Mesenchymal stem cell (in vitro differentiated cells and primary cell): ENCODE results near the gene RPS18.

Source experiments
- DNase-seq: peaks from one replicate; pipeline ENCODE4 v3.0.0-alpha.2; 2013
- H2AFZ ChIP-seq: one replicate; pipeline ENCODE4 v1.6.1; 2013; ENCODE audit warnings: low read depth, mild to moderate bottlenecking, control low read depth, inconsistent platforms, low read length, moderate library complexity
- H2AK5ac ChIP-seq: 2 replicates; pipeline ENCODE4 v1.6.1; 2013; ENCODE audit warnings: low read length, moderate library complexity, mild to moderate bottlenecking, inconsistent platforms; ENCODE audit not compliant: severe bottlenecking
- H2BK120ac ChIP-seq: one replicate; pipeline ENCODE4 v1.6.1; 2013; ENCODE audit warnings: low read depth, mild to moderate bottlenecking, inconsistent platforms, low read length, moderate library complexity
- H2BK12ac ChIP-seq, 2 experiments: one replicate each; pipeline ENCODE4 v1.6.1; 2013; ENCODE audit warnings: inconsistent platforms in 2 of 2, low read length in 2 of 2, mild to moderate bottlenecking in 2 of 2, moderate library complexity in 2 of 2, control low read depth in 1 of 2
- H2BK15ac ChIP-seq: one replicate; pipeline ENCODE4 v1.6.1; 2013; ENCODE audit warnings: mild to moderate bottlenecking, low read depth, inconsistent platforms; ENCODE audit not compliant: poor library complexity, severe bottlenecking
- H2BK5ac ChIP-seq: 2 replicates; pipeline ENCODE4 v1.6.1; 2013; ENCODE audit warnings: low read depth, mild to moderate bottlenecking, low read length, control low read depth, inconsistent platforms; ENCODE audit not compliant: poor library complexity, severe bottlenecking
- H3K14ac ChIP-seq, 2 experiments: one replicate each; pipeline ENCODE4 v1.6.1; 2013; ENCODE audit warnings: inconsistent platforms in 2 of 2, low read length in 2 of 2, control low read depth in 1 of 2, mild to moderate bottlenecking in 1 of 2, moderate library complexity in 1 of 2
- H3K18ac ChIP-seq, 2 experiments: one replicate each; pipeline ENCODE4 v1.6.1; 2013; ENCODE audit warnings: inconsistent platforms in 2 of 2, low read length in 2 of 2, control low read depth in 1 of 2, low read depth in 1 of 2, mild to moderate bottlenecking in 1 of 2
- H3K23ac ChIP-seq, 2 experiments: one replicate each; pipeline ENCODE4 v1.6.1; 2013; ENCODE audit warnings: inconsistent platforms in 2 of 2, low read length in 2 of 2, mild to moderate bottlenecking in 2 of 2, moderate library complexity in 2 of 2, control low read depth in 1 of 2
- H3K27ac ChIP-seq: 2 replicates; pipeline ENCODE4 v1.5.1; 2013; ENCODE audit warnings: mild to moderate bottlenecking, moderate library complexity, low read length, control low read depth, inconsistent platforms; ENCODE audit not compliant: poor library complexity, severe bottlenecking
- H3K27me3 ChIP-seq, 2 experiments: 2 replicates each; pipeline versions ENCODE4 v1.6.1 to v1.7.0; 2013; ENCODE audit warnings: low read length in 2 of 2, mild to moderate bottlenecking in 2 of 2, moderate library complexity in 2 of 2, control low read depth in 1 of 2, inconsistent platforms in 1 of 2; ENCODE audit not compliant: control insufficient read depth in 1 of 2, insufficient read depth in 1 of 2
- H3K36me3 ChIP-seq, 2 experiments: 2 replicates each; pipeline versions ENCODE4 v1.6.1 to v1.7.0; 2013; ENCODE audit warnings: low read length in 2 of 2, control low read depth in 1 of 2, inconsistent platforms in 1 of 2, low read depth in 1 of 2, mild to moderate bottlenecking in 1 of 2; ENCODE audit not compliant: insufficient read depth in 2 of 2, control insufficient read depth in 1 of 2
- H3K4ac ChIP-seq, 2 experiments: one replicate each; pipeline ENCODE4 v1.6.1; 2013; ENCODE audit warnings: inconsistent platforms in 2 of 2, low read length in 2 of 2, mild to moderate bottlenecking in 2 of 2, moderate library complexity in 2 of 2, control low read depth in 1 of 2, low read depth in 1 of 2
- H3K4me1 ChIP-seq: 2 replicates; pipeline ENCODE4 v1.6.1; 2013; ENCODE audit warnings: low read depth, low read length, control low read depth; ENCODE audit not compliant: control insufficient read depth, insufficient read depth
- H3K4me2 ChIP-seq: 2 replicates; pipeline ENCODE4 v1.6.1; 2013; ENCODE audit warnings: low read length, mild to moderate bottlenecking, inconsistent platforms; ENCODE audit not compliant: poor library complexity, severe bottlenecking
- H3K4me3 ChIP-seq, 2 experiments: 2 replicates each; pipeline versions ENCODE4 v1.5.1 to v1.7.0; 2013; ENCODE audit warnings: low read length in 2 of 2, mild to moderate bottlenecking in 2 of 2, control low read depth in 1 of 2, low read depth in 1 of 2; ENCODE audit not compliant: insufficient read depth in 1 of 2
- H3K79me1 ChIP-seq: replicated peaks from 2 replicates; pipeline ENCODE4 v1.6.1; 2013; ENCODE audit warnings: mild to moderate bottlenecking, control low read depth, low read length, inconsistent platforms; ENCODE audit not compliant: poor library complexity, severe bottlenecking
- H3K9ac ChIP-seq: 2 replicates; pipeline ENCODE4 v1.7.0; 2013; ENCODE audit warnings: mild to moderate bottlenecking, low read length, moderate library complexity
- H3K9me3 ChIP-seq: 2 replicates; pipeline ENCODE4 v1.7.0; 2013; ENCODE audit warnings: mild to moderate bottlenecking, low read length; ENCODE audit not compliant: control insufficient read depth
- H4K8ac ChIP-seq: one replicate; pipeline ENCODE4 v1.6.1; 2013; ENCODE audit warnings: inconsistent platforms, mild to moderate bottlenecking, low read length, moderate library complexity
- H4K91ac ChIP-seq: one replicate; pipeline ENCODE4 v1.6.1; 2013; ENCODE audit warnings: mild to moderate bottlenecking, low read length, inconsistent platforms
- WGBS: methylation state at CpG from one replicate; pipeline ENCODE4 v1.1.7; 2013; ENCODE audit warnings: mixed read lengths; 5-methylcytosine and 5-hydroxymethylcytosine counted together

Gene RPS18

DNA sequence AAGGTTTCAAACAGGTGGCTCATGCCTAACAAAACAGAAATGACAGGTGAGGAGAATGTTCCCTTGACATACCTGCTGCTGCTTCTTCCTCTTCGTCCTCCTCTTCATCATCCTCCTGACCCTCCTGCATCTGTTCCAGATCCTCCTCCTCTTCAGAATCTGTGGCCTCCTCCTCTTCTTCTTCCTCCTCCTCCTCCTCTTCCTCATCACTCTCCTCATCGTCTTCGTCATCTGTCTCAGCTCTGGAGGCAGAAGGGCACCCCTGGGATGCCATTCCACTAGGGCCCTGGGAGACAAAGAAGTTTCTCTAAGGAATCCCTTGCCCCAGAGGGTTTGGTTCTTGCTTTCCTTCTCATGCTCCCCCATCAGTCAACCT, 48.1 kb downstream of the RPS18 start:
- Histone ChIP-seq H3K23ac (no peak overlapping the region), H3K4ac (no peak overlapping the region), H3K18ac (no peak overlapping the region), H3K27ac (no peak overlapping the region), H4K8ac (no peak overlapping the region), H3K9ac (peak overlapping the region; percentile 96), H2BK15ac (no peak overlapping the region), H2BK120ac (no peak overlapping the region), H4K91ac (no peak overlapping the region), H3K36me3 (peaks cover 34 to 44% of the 10 kb centered on the region in 2 experiments), H3K4me1 (peaks cover 47% of the 10 kb centered on the region), H3K27me3 (no peaks in the 10 kb centered on the region), H2BK5ac (no peak overlapping the region), H3K4me3 (peak overlapping the region in 1 of 2 experiments; percentile 96), H3K9me3 (no peaks in the 10 kb centered on the region), H3K79me1 (peaks cover 21% of the 10 kb centered on the region), H2BK12ac (no peak overlapping the region), H3K4me2 (no peak overlapping the region), H2AFZ (no peak overlapping the region), H3K14ac (no peak overlapping the region), H2AK5ac (no peak overlapping the region)
- DNase-seq = no peak
- 88% methylated on average over 3 of the region's 3 CpGs for WGBS

DNA sequence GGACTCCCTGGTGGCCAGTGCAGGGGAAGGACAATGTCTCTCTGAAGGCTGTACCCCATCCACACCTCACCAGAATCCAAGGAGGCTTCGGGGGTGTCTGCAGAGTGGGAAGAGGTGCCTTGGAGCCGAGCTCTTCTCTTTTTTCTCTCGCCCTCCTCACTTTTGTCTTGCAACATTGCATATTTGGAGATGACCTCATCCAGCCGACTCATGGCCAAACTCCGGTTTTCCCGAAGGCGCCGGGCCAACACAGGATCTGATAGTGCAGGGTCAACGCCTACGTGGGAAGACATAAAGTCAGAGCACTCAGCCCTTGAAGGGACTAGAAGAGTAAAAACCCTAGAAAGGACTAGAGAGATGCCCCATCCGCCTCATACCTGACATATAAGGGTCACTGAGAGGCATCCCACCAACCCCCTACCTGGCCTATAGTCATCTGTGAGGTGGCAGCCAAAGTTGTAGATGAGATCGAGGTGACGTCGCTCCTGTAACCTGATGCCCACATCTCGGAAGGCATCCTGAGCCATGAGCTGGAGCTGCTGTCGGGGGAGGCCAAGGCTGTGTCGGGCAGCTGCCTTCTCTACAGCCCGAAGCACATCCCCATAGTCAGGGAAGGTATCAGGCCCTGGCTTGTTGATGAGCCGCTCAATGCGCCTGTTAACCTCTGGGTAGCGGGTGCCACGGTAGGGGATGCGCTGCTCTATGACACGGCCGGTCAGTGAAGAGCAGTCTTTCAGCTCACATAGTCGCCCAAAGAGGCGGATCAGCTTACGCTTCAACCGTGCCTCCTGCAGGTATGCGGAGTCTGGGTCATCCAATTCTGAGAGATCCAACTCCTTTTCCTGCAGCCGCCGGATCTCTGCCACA, 48.7 kb downstream of the RPS18 start:
- no peak overlapping the region for H2BK5ac ChIP-seq
- no peak overlapping the region for H3K23ac ChIP-seq
- H3K9me3 ChIP-seq = no peaks in the 10 kb centered on the region
- peak overlapping the region; percentile 96 for H3K9ac ChIP-seq
- peak overlapping the region in 1 of 2 experiments; percentile 75 for H2BK12ac ChIP-seq
- peaks cover 41% of the 10 kb centered on the region for H3K4me1 ChIP-seq
- H4K8ac ChIP-seq = peak overlapping the region; percentile 66
- H3K27me3 ChIP-seq = no peaks in the 10 kb centered on the region
- peaks cover 16% of the 10 kb centered on the region for H3K79me1 ChIP-seq
- peak overlapping the region in 1 of 2 experiments; percentile 70 for H3K4ac ChIP-seq
- peak overlapping the region; percentile 15 for H3K27ac ChIP-seq
- WGBS = 67% methylated on average over 31 of the region's 32 CpGs
- peaks cover 34 to 38% of the 10 kb centered on the region in 2 experiments for H3K36me3 ChIP-seq
- peak overlapping the region in 1 of 2 experiments; percentile 96 for H3K4me3 ChIP-seq
- H4K91ac ChIP-seq = peak overlapping the region; percentile 64
- H3K4me2 ChIP-seq = peak overlapping the region; percentile 8
- DNase-seq = peak; percentile 95
- no peak overlapping the region for H2BK120ac ChIP-seq
- no peak overlapping the region for H2BK15ac ChIP-seq
- no peak overlapping the region for H2AK5ac ChIP-seq
- no peak overlapping the region for H2AFZ ChIP-seq
- no peak overlapping the region for H3K18ac ChIP-seq
- H3K14ac ChIP-seq = no peak overlapping the region

DNA sequence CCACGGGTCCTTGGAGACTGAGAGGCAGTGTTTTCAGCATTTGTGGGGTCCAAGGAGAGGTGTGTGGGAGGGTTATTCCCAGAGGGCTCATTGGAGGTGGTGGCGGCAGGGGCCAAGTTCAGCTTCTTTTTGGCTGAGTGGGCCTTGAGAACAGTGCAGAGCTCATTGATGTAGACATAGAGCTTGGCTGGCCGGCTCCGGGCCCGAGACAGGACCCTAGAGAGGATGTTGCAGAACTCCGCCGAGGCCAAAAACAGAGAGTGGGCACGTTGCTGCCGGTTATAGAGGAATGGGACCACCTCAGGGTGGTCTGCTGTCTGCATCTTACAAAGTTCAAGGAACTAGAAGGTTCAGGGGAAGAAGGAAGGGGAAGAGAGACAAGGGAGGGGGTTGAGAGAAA, 49.4 kb downstream of the RPS18 start:
- DNase-seq = no peak
- H4K91ac ChIP-seq = no peak overlapping the region

DNA sequence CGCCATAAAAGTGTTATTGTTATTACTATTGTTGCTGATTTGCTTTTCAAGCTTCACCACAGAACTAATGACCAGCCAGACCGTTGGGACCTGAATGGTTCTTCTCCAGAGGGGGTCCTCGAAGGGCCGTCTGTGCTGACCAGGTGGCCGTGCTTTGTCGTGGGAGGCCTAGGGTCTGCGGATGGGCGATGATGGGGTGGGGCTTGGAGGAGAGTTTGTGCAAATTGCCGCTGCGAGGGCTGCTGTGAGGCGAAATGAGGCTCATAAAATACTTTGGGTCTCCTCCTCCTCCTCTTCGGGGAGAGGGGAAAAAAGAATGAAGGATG, 51.7 kb downstream of the RPS18 start:
- H3K4me1 ChIP-seq = peaks cover 28% of the 10 kb centered on the region
- no peak overlapping the region for H3K18ac ChIP-seq
- no peak overlapping the region for H3K27ac ChIP-seq
- H3K4ac ChIP-seq = no peak overlapping the region
- no peak overlapping the region for H3K14ac ChIP-seq
- no peaks in the 10 kb centered on the region for H3K9me3 ChIP-seq
- no peak overlapping the region for H2BK12ac ChIP-seq
- H4K91ac ChIP-seq = no peak overlapping the region
- no peak overlapping the region for H2AK5ac ChIP-seq
- no peak overlapping the region for H2BK5ac ChIP-seq
- no peak for DNase-seq
- 8% methylated on average over 12 of the region's 12 CpGs for WGBS
- H3K9ac ChIP-seq = peak overlapping the region; percentile 96
- H3K23ac ChIP-seq = no peak overlapping the region
- peaks cover 21 to 26% of the 10 kb centered on the region in 2 experiments for H3K36me3 ChIP-seq
- no peaks in the 10 kb centered on the region for H3K27me3 ChIP-seq
- H2BK15ac ChIP-seq = no peak overlapping the region
- no peak overlapping the region for H4K8ac ChIP-seq
- peaks cover 9% of the 10 kb centered on the region for H3K79me1 ChIP-seq
- H2AFZ ChIP-seq = peak overlapping the region; percentile 70
- H3K4me2 ChIP-seq = peak overlapping the region; percentile 91
- H2BK120ac ChIP-seq = no peak overlapping the region
- peak overlapping the region; percentile 36 to 96 for H3K4me3 ChIP-seq

More for the DNA sequence above, 49.4 kb downstream of the RPS18 start:
- Histone ChIP-seq H3K9me3 (no peaks in the 10 kb centered on the region), H2BK15ac (no peak overlapping the region), H3K4me2 (peak overlapping the region; percentile 68), H3K23ac (no peak overlapping the region), H3K27me3 (no peaks in the 10 kb centered on the region), H3K36me3 (peaks cover 27 to 31% of the 10 kb centered on the region in 2 experiments), H3K18ac (no peak overlapping the region), H3K79me1 (peaks cover 10% of the 10 kb centered on the region), H2BK12ac (no peak overlapping the region), H3K27ac (peak overlapping the region; percentile 15), H2BK120ac (no peak overlapping the region), H2AFZ (no peak overlapping the region), H3K14ac (no peak overlapping the region), H2BK5ac (no peak overlapping the region), H3K9ac (peak overlapping the region; percentile 96), H3K4me1 (peaks cover 36% of the 10 kb centered on the region), H2AK5ac (no peak overlapping the region), H4K8ac (no peak overlapping the region), H3K4me3 (peak overlapping the region in 1 of 2 experiments; percentile 96), H3K4ac (no peak overlapping the region)
- WGBS = 92% methylated on average over 9 of the region's 9 CpGs
